ENCODE results near the gene LONP1.
"Not testable (repeated sequence)": the region's sequence is repeated elsewhere in the genome, so short reads cannot be mapped to it uniquely, and the experiment has no call there.

LONP1 gene

DNA sequence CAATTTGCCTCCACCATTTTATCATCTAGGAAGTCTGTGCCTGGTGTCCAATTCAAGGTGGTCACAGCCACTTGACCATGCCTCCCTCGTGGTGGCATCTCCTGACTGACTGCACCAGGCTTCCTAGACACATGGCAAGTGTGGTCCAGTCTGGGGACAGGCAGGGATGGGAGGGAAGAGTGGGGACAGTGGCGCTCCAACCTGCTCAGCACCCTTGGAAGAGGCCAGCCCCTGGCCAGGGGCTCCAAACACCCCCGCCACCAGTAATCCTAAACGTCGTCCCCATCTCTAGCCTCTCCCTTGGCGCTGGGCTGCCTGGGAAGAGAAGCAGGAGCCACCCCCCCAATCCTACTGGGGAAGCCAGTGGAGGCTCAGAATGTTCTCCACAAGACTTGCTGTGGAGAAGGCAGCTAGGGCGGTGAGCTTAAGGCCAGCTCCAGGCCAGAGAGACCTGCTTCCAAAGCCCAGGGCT lies 27.2 kb downstream of the LONP1 start:
- no peak for DNase-seq (ENCODE audit: low read depth in 2 of 2)

DNA sequence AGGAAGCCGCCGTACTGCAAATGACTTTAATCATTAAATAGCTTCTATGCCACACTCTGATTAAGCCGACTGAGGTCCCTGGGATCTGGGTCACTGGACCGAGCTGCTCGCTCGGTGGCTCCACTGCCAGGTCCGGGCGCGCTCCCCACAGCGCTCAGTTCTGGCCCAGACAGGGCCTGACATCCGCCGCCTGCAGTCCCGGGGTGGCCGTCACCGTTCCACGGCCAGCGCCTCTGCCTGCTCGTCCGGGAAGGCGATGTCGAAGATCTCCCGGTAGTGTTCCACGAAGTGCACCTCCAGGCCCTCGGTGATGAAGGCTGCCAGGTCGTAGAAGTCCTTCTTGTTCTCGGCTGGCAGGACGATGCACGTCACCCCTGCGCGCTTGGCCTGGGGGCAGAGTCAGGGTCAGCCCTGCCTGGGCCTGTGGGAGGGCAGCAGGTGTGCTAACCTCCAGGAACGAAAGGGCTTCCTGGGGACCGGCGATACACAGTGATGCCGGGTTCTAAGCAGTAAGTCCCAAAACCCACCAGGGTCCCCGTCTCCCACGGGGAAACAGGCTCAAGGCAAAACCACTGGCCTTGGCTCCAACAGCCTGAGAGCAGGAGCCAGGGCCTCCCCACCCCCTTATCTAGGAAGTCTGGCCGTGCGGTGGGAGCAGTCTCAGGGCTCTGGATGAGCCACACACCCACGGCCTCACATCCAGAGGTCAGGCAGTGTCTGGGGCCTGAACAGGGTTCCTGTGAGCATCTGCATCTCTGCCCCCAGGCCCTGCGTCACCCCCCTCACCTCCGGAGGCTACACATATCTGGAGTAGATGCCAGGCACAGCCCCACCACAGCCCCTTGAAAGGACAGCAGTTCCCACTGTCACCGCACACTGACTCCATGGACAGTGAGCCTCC lies 27.9 kb downstream of the LONP1 start:
- DNase-seq (ENCODE audit: low read depth in 2 of 2) = no peak

DNA sequence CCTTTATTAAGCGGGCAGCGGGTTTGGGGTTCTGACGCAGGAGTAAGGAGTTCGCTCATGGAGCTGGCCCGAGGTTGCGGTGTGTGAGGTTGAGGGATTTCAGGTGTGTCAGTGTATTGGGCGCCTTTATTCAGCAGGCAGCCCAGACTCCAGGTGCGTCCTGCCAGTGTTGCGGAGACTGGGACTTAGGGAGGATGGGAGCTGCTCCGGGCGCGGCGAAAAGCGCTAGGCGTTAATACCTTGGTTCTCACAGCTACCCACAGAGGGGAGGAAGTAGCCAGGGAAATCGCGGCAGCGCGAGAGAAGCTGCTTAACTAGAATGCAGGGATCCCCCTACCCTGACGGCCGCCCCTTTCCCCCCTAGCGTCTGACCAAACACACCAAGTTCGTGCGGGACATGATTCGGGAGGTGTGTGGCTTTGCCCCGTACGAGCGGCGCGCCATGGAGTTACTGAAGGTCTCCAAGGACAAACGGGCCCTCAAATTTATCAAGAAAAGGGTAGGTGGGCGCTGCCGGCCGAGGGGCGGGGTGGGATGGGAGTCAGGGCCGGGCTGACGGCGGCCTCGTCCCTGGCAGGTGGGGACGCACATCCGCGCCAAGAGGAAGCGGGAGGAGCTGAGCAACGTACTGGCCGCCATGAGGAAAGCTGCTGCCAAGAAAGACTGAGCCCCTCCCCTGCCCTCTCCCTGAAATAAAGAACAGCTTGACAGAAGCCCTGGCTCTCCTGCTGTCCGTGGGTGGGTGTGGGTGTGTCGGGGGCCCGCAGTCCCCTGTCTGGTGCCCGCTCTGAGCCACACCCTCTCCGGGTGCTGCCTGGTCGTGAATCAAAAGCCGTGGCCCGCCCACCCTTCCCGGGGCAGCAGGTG lies 28.8 kb downstream of the LONP1 start:
- no peak for DNase-seq (ENCODE audit: low read depth in 2 of 2)

GRCh38 chr19:5690125-5690954 lies 29.6 kb downstream of the LONP1 start, which contains the start of gene RPL36:
TSS of gene RPL36 (plus strand) at chr19:5690295. CDS start at chr19:5690508, 213 bp downstream.
- peak; percentile 88 to 90 for DNase-seq (ENCODE audit: low read depth in 2 of 2)

- DNase-seq (ENCODE audit: low read depth in 2 of 2) = not testable (repeated sequence)
Observed at GRCh38 chr19:5688262-5688881, 31.6 kb downstream of the LONP1 start.

DNA sequence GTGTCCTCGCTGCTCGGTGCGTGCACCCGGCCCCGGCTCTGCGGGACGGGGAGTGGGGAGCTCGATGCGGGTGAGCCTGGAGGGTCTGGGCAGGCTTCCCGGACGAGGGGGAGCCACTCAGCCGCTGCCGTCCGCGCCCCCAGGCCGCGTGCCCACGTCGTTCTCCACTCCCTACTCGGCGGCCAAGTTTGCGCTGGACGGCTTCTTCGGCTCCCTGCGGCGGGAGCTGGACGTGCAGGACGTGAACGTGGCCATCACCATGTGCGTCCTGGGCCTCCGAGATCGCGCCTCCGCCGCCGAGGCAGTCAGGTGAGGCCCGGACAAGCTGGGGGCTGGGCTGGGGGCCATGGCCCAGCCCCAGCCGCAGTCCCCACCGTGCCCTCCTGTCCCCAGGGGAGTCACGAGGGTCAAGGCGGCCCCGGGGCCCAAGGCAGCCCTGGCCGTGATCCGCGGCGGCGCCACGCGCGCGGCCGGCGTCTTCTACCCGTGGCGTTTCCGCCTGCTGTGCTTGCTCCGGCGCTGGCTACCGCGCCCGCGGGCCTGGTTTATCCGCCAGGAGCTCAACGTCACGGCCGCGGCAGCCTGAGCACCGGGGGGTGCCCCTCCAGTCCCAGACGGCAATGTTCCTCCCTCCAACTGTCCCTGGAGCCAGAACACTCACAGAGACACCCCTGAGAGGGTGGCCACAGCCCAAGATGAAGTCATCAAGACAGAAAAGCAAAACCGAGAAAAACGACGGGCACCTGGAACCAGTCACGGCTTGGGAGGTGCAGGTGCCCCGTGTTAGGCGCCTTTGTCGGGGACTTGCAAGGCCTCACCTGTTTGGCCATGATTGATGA lies 32.4 kb downstream of the LONP1 start:
- no peak for DNase-seq (ENCODE audit: low read depth in 2 of 2)

DNA sequence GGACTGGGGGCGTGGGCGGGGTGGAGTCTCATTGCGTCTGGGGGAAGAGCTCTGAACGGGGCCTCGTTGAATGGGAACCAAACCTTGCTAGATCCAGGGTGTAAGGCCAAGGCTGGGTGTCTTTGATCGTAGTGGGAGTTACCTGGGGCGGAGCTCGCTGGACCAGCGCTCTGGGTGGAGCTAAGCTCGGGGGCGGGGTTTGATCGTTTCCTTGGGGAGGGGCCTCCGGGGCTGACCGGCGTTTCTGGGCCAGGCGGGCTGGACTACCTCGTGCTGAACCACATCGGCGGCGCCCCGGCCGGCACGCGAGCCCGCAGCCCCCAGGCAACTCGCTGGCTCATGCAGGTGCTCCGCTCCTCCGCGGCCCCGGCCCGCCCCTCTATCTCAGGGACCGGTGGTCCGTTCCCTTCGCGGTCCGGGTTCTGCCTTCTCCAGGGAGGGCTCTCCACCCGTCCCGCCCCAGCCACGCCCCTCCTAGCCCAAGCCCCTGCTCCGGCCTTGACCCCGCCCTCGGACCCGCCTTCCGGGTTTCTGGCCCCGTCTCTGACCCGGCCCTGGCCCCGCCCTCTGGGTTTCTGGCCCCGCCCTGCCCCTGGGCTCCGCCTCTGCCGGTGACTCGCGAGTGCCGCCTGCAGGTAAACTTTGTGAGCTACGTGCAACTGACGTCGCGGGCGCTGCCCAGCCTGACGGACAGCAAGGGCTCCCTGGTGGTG lies 33.1 kb downstream of the LONP1 start:
- peak; percentile 69 to 70 for DNase-seq (ENCODE audit: low read depth in 2 of 2)

GRCh38 chr19:5686326-5686646 lies 33.7 kb downstream of the LONP1 start:
- no peak for DNase-seq (ENCODE audit: low read depth in 2 of 2)

GRCh38 chr19:5684694-5685430 lies 35.1 kb downstream of the LONP1 start:
- DNase-seq (ENCODE audit: low read depth in 2 of 2) = no peak

DNA sequence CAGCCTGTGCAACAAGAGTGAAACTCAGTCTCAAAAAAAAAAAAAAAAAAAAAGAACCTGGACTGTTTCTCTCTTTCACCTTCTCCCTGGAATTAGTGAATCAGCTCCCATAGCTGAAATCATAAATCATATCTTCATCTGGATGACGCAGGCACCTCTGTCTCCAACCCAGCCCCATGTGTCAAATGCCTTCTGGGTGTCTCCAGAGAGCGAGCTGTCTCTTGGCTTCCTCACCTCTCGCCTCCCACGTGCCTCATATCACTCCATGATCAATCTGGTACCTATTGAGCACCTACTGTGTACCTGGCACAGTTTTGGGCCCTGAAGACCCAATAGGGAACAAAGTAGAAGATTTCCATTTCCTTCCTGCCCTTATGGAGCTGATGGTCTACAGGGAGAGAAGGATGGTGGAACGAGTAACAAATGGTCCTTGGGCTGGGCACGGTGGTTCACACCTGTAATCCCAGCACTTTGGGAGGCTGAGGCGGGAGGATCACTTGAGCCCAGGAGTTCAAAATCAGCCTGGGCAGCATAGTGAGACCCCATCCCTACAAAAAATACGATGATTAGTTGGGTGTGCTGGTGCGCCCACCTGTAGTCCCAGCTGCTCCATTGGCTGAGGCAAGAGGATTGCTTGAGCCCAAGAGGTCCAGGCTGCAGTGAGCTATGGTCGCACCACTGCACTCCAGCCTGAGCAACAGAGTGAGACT lies 36.6 kb downstream of the LONP1 start:
- no peak for DNase-seq (ENCODE audit: low read depth in 2 of 2)

- DNase-seq (ENCODE audit: low read depth in 2 of 2) = no peak
Observed at GRCh38 chr19:5682107-5682482, 37.9 kb downstream of the LONP1 start.

DNA sequence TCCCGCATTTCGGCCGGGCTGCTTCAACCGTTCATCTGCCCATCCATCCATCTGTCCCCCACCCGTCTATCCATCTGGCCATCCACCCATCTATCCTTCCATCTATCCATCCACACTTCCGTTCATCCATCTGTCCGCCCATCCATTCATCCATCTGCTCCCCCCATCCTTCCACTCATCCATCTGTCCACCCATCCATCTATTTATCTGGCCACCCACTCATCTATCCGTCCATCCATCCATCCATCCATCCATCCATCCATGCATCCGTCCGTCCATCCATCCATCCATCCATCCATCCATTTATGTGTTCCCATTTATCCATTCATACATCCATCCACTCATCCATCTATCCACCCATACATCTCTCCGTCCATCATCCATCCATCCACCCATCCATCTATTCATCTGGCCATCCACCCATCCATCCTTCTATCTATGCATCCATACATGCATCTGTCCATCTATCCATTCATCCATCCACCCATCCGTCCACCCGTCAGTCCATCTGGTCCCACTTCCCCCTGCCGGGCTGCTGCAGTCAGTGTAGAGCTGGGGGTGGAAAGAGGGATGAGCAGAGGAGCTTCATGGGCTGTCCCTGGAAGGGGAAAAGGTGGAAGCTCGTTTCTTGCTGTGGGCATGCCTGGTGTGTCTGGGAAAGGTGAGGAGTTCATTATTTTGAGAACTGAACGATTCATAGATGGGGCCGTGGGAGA lies 38.4 kb downstream of the LONP1 start:
- no peak for DNase-seq (ENCODE audit: low read depth in 2 of 2)

GRCh38 chr19:5680437-5681368 lies 39.2 kb downstream of the LONP1 start, which contains the start of the genes HSD11B1L and MICOS13:
TSS of gene HSD11B1L (plus strand) at chr19:5681027. CDS start at chr19:5684833, 3,806 bp downstream.
TSS of gene MICOS13 (minus strand) at chr19:5680516. CDS start at chr19:5680486, 30 bp downstream.
- peak; percentile 96 to 97 for DNase-seq (ENCODE audit: low read depth in 2 of 2)

- no peak for DNase-seq (ENCODE audit: low read depth in 2 of 2)
Observed at GRCh38 chr19:5680084-5680436, 39.9 kb downstream of the LONP1 start.

- no peak for DNase-seq (ENCODE audit: low read depth in 2 of 2)
Observed at GRCh38 chr19:5679289-5680083, 40.5 kb downstream of the LONP1 start.
